IMR-90 (cell line): Measurements from ENCODE around the gene CKAP2L. TPM values are rescaled to one million over a fixed set of nuclear protein-coding genes. Genes with fewer than 3 reads are reported as not detected.
A peak's percentile ranks its signal among the peaks of the same experiment; 100 is the strongest.

ENCODE experiments used
- ATAC-seq: fragments of 200-7000 bp; cut with Tn5 transposase; 2 replicates; pipeline ENCODE4 v1.9.1; 2020; ENCODE audit warnings: low read depth, mild to moderate bottlenecking, moderate library complexity
- BruUV-seq: library from RNA; stranded (reverse); fragments of 400-500 nt; replicated peaks from 2 replicates; lab custom pipeline; 2021; lab: Mats Ljungman, UMichigan
- CTCF ChIA-PET: fragments of 300-600 bp; formaldehyde crosslinking; extraction: SDS; loops from one replicate; lab custom pipeline; 2021; ENCODE audit warnings: antibody characterized with exemption; lab: Yijun Ruan, JAX
- POLR2A ChIA-PET: fragments of 300-600 bp; sonication (Branson Sonifier 250); formaldehyde crosslinking; loops from one replicate; lab custom pipeline; 2022; ENCODE audit warnings: antibody characterized with exemption; ENCODE audit not compliant: unreplicated experiment; lab: Charles Lee
- DNase-seq: peaks from one replicate; pipeline ENCODE4 v3.0.0; 2013
- H2AFZ ChIP-seq: replicated peaks from 2 replicates; pipeline ENCODE3; 2013; ENCODE audit warnings: low read length, mild to moderate bottlenecking; ENCODE audit not compliant: poor library complexity
- H2AK5ac ChIP-seq: 2 replicates; pipeline ENCODE4 v1.6.1; 2013; ENCODE audit warnings: low read depth, low read length, inconsistent platforms
- H2AK9ac ChIP-seq: replicated peaks from 2 replicates; pipeline ENCODE3; 2013; ENCODE audit warnings: mild to moderate bottlenecking, low read depth, low read length, moderate library complexity; ENCODE audit not compliant: poor library complexity
- H2BK120ac ChIP-seq: 2 replicates; pipeline ENCODE4 v1.6.1; 2013; ENCODE audit warnings: low read depth, low read length, inconsistent platforms
- H2BK15ac ChIP-seq: 3 replicates; pipeline ENCODE4 v1.6.1; 2013; ENCODE audit warnings: low read depth, low read length, inconsistent platforms
- H2BK20ac ChIP-seq: 2 replicates; pipeline ENCODE4 v1.6.1; 2013; ENCODE audit warnings: low read depth, mild to moderate bottlenecking, inconsistent platforms, low read length, moderate library complexity
- H2BK5ac ChIP-seq: 2 replicates; pipeline ENCODE4 v1.6.1; 2013; ENCODE audit warnings: mild to moderate bottlenecking, low read depth, low read length, inconsistent platforms; ENCODE audit not compliant: poor library complexity, severe bottlenecking
- H3K14ac ChIP-seq: replicated peaks from 2 replicates; pipeline ENCODE4 v1.6.1; 2013; ENCODE audit warnings: low read depth, low read length, inconsistent platforms
- H3K18ac ChIP-seq: 2 replicates; pipeline ENCODE4 v1.6.1; 2013; ENCODE audit warnings: low read depth, low read length, control low read depth
- H3K23ac ChIP-seq: 2 replicates; pipeline ENCODE4 v1.6.1; 2013; ENCODE audit warnings: low read depth, low read length, inconsistent platforms
- H3K27ac ChIP-seq: 2 replicates; pipeline ENCODE4 v1.5.1; 2013; ENCODE audit warnings: mild to moderate bottlenecking, control low read depth, low read length; ENCODE audit not compliant: insufficient read depth
- H3K27me3 ChIP-seq: 2 replicates; pipeline ENCODE4 v1.6.1; 2013; ENCODE audit warnings: low read length; ENCODE audit not compliant: control insufficient read depth, insufficient read depth
- H3K36me3 ChIP-seq: 2 replicates; pipeline ENCODE4 v1.6.1; 2013; ENCODE audit warnings: low read length, mixed read lengths; ENCODE audit not compliant: control insufficient read depth, insufficient read depth
- H3K4ac ChIP-seq: 2 replicates; pipeline ENCODE4 v1.6.1; 2013; ENCODE audit warnings: low read depth, low read length, inconsistent platforms
- H3K4me1 ChIP-seq: 2 replicates; pipeline ENCODE4 v1.6.1; 2013; ENCODE audit warnings: low read length, mixed read lengths; ENCODE audit not compliant: control insufficient read depth, insufficient read depth
- H3K4me2 ChIP-seq: 2 replicates; pipeline ENCODE4 v1.6.1; 2013; ENCODE audit warnings: low read depth, mild to moderate bottlenecking, control low read depth, low read length, moderate library complexity
- H3K4me3 ChIP-seq: 2 replicates; pipeline ENCODE4 v1.5.1; 2013; ENCODE audit warnings: low read depth, mild to moderate bottlenecking, control low read depth, low read length, moderate library complexity; ENCODE audit not compliant: insufficient read depth
- H3K56ac ChIP-seq: 2 replicates; pipeline ENCODE4 v1.6.1; 2013; ENCODE audit warnings: low read length, inconsistent platforms; ENCODE audit not compliant: insufficient read depth; ENCODE audit errors: extremely low read depth
- H3K79me1 ChIP-seq, 2 experiments: 2 replicates each; pipeline ENCODE4 v1.6.1; 2013; ENCODE audit warnings: low read length in 2 of 2, inconsistent platforms in 1 of 2, low read depth in 1 of 2
- H3K9ac ChIP-seq: 2 replicates; pipeline ENCODE4 v1.6.1; 2013; ENCODE audit warnings: low read depth, low read length, control low read depth
- H3K9me1 ChIP-seq: 2 replicates; pipeline ENCODE4 v1.6.1; 2013; ENCODE audit warnings: low read length, inconsistent platforms; ENCODE audit not compliant: insufficient read depth
- H3K9me3 ChIP-seq: 2 replicates; pipeline ENCODE4 v1.6.1; 2013; ENCODE audit warnings: low read length; ENCODE audit not compliant: control insufficient read depth, insufficient read depth
- H4K20me1 ChIP-seq: 2 replicates; pipeline ENCODE4 v1.6.1; 2013; ENCODE audit warnings: low read length, inconsistent platforms; ENCODE audit not compliant: insufficient read depth
- H4K5ac ChIP-seq: 2 replicates; pipeline ENCODE4 v1.6.1; 2013; ENCODE audit warnings: mild to moderate bottlenecking, low read depth, low read length, control low read depth
- H4K8ac ChIP-seq, 2 experiments: 2 replicates each; pipeline ENCODE4 v1.6.1; 2013; ENCODE audit warnings: low read depth in 2 of 2, low read length in 2 of 2, control low read depth in 1 of 2, inconsistent platforms in 1 of 2
- H4K91ac ChIP-seq: 2 replicates; pipeline ENCODE4 v1.6.1; 2013; ENCODE audit warnings: low read depth, low read length, inconsistent platforms; ENCODE audit not compliant: insufficient read depth
- CEBPB ChIP-seq: IDR thresholded peaks from 2 replicates; pipeline ENCODE4 v1.6.1; 2012; ENCODE audit warnings: low read depth, low read length, improper control_type of control experiment
- FOS ChIP-seq: fragments of 150-350 bp; IDR thresholded peaks from 2 replicates; pipeline ENCODE4 v1.6.1; 2016; ENCODE audit warnings: low read depth, low read length
- MAFK ChIP-seq: IDR thresholded peaks from 2 replicates; pipeline ENCODE4 v1.6.1; 2012; ENCODE audit warnings: low read depth, low read length, improper control_type of control experiment
- MAZ ChIP-seq: IDR thresholded peaks from 2 replicates; pipeline ENCODE4 v1.6.1; 2012; ENCODE audit warnings: low read depth, mild to moderate bottlenecking, low read length, improper control_type of control experiment, moderate library complexity, borderline replicate concordance
- NFE2L2 ChIP-seq: fragments of 150-350 bp; IDR thresholded peaks from 2 replicates; pipeline ENCODE4 v1.6.1; 2016; ENCODE audit warnings: low read depth, mild to moderate bottlenecking, low read length
- WGBS, 2 experiments: methylation state at CpG; one replicate each; pipeline versions ENCODE4 v1.1.5 to v1.1.7; 2013; ENCODE audit warnings: missing lambda C conversion rate in 2 of 2; ENCODE audit not compliant: insufficient read length in 1 of 2; ENCODE audit errors: extremely low coverage in 2 of 2; 5-methylcytosine and 5-hydroxymethylcytosine counted together
- dilution Hi-C: fragments of 300-500 bp; cut with HindIII; formaldehyde crosslinking; loops from one replicate; pipeline ENCODE4 v1.14.3; 2018; ENCODE audit warnings: low sequenced_read_pairs; ENCODE audit not compliant: unreplicated experiment
- in situ Hi-C: fragments of 300-500 bp; cut with MboI; formaldehyde crosslinking; loops from 3 replicates; pipeline ENCODE4 v1.14.3; 2019; ENCODE audit warnings: low sequenced_read_pairs, inconsistent platforms, mixed read lengths
- intact Hi-C: fragments of 100-400 bp; cut with micrococcal nuclease; formaldehyde crosslinking; loops from 2 replicates; pipeline ENCODE4 v1.10.0; 2022
- polyA plus RNA-seq, 3 experiments: library from polyadenylated mRNA; depleted of rRNA; stranded (reverse); fragments of >200 nt; gene quantifications; 2 replicates each; pipeline ENCODE4 v1.2.3, GENCODE V29; 2012; ENCODE audit warnings: low replicate concordance in 1 of 3
- total RNA-seq: library from RNA; depleted of rRNA; stranded (reverse); fragments of >200 nt; gene quantifications from 2 replicates; pipeline ENCODE4 v1.2.3, GENCODE V29; 2012
- TF ChIP-seq, protein P1 (sequence below): conservative IDR thresholded peaks from 2 replicates; pipeline ENCODE4 v1.5.1; 2012; ENCODE audit warnings: mild to moderate bottlenecking, low read depth, low read length, improper control_type of control experiment

Gene CKAP2L
- total and polyA plus RNA-seq, 2 of the 4 experiments (the other 2 are of a cell fraction) = 6.4 to 9.9 TPM

- H3K9me3 ChIP-seq = no peaks in the 10 kb centered on the region
- in situ Hi-C loops = loop anchor here (10.0 kb wide), 1 partner anchor 119 kb away; no protein-coding TSS in a partner anchor
- WGBS, 2 experiments = no CpG with 5 or more reads among the region's 3 CpGs
Measured at GRCh38 chr2:112756207-112756606, 8.2 kb downstream of the CKAP2L start.

More at GRCh38 chr2:112756207-112756606, 8.2 kb downstream of the CKAP2L start:
- dilution Hi-C loops (no loop called here), intact Hi-C loops (no loop called here)
- Histone ChIP-seq H3K9me1 (peaks cover 6% of the 10 kb centered on the region), H2AFZ (no peak overlapping the region), H4K8ac (no peak overlapping the region), H2BK120ac (peak overlapping the region; percentile 19; the same call in 1 of the 2 replicates), H3K14ac (no peak overlapping the region), H2BK5ac (peak overlapping the region; percentile 5), H3K4me2 (peak overlapping the region; percentile 49; the same call in 1 of the 2 replicates), H4K20me1 (no peaks in the 10 kb centered on the region), H3K79me1 (peaks cover 55 to 65% of the 10 kb centered on the region in 2 experiments), H3K56ac (no peak overlapping the region), H2BK15ac (no peak overlapping the region), H3K27ac (no peak overlapping the region), H2AK9ac (no peak overlapping the region), H4K91ac (no peak overlapping the region), H3K27me3 (no peaks in the 10 kb centered on the region), H3K4ac (no peak overlapping the region), H3K4me1 (peaks cover 7% of the 10 kb centered on the region), H4K5ac (peak overlapping the region; percentile 27; the same call in 1 of the 2 replicates), H3K18ac (peak overlapping the region; percentile 57; the same call in 1 of the 2 replicates), H3K23ac (0 out of 2 replicates have a peak overlapping the region, but pooled peaks have one; percentile 36), H2AK5ac (no peak overlapping the region), H3K36me3 (peaks cover 2% of the 10 kb centered on the region; the same call in 1 of the 2 replicates), H3K9ac (no peak overlapping the region), H3K4me3 (no peak overlapping the region), H2BK20ac (no peak overlapping the region)
- DNase-seq = no peak
- TF ChIP-seq, protein P1, sequence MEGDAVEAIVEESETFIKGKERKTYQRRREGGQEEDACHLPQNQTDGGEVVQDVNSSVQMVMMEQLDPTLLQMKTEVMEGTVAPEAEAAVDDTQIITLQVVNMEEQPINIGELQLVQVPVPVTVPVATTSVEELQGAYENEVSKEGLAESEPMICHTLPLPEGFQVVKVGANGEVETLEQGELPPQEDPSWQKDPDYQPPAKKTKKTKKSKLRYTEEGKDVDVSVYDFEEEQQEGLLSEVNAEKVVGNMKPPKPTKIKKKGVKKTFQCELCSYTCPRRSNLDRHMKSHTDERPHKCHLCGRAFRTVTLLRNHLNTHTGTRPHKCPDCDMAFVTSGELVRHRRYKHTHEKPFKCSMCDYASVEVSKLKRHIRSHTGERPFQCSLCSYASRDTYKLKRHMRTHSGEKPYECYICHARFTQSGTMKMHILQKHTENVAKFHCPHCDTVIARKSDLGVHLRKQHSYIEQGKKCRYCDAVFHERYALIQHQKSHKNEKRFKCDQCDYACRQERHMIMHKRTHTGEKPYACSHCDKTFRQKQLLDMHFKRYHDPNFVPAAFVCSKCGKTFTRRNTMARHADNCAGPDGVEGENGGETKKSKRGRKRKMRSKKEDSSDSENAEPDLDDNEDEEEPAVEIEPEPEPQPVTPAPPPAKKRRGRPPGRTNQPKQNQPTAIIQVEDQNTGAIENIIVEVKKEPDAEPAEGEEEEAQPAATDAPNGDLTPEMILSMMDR = no peak
- TF ChIP-seq MAZ (no peak), MAFK (no peak), NFE2L2 (no peak), CEBPB (no peak), FOS (no peak)
- ChIA-PET POLR2A (no interaction called here), CTCF (interaction anchor here (0.6 to 3.6 kb wide), 2 partner anchors 34 to 186 kb away, joined by 3 to 27 read pairs; no protein-coding TSS in a partner anchor)
- no TSS peak for BruUV-seq
- no peak for ATAC-seq
